IMR-90 (cell line): ENCODE results near the gene CENPK. TPM values are rescaled to one million over a fixed set of nuclear protein-coding genes. Genes with fewer than 3 reads are reported as not detected.

Experiments used
- ATAC-seq: fragments of 200-7000 bp; cut with Tn5 transposase; 2 replicates; pipeline ENCODE4 v1.9.1; 2020; ENCODE audit warnings: low read depth, mild to moderate bottlenecking, moderate library complexity
- BruUV-seq: library from RNA; stranded (reverse); fragments of 400-500 nt; replicated peaks from 2 replicates; lab custom pipeline; 2021; lab: Mats Ljungman, UMichigan
- CTCF ChIA-PET: fragments of 300-600 bp; formaldehyde crosslinking; extraction: SDS; loops from one replicate; lab custom pipeline; 2021; ENCODE audit warnings: antibody characterized with exemption; lab: Yijun Ruan, JAX
- POLR2A ChIA-PET: fragments of 300-600 bp; sonication (Branson Sonifier 250); formaldehyde crosslinking; loops from one replicate; lab custom pipeline; 2022; ENCODE audit warnings: antibody characterized with exemption; ENCODE audit not compliant: unreplicated experiment; lab: Charles Lee
- DNase-seq: peaks from one replicate; pipeline ENCODE4 v3.0.0; 2013
- H2AFZ ChIP-seq: replicated peaks from 2 replicates; pipeline ENCODE3; 2013; ENCODE audit warnings: low read length, mild to moderate bottlenecking; ENCODE audit not compliant: poor library complexity
- H2AK5ac ChIP-seq: 2 replicates; pipeline ENCODE4 v1.6.1; 2013; ENCODE audit warnings: low read depth, low read length, inconsistent platforms
- H2AK9ac ChIP-seq: replicated peaks from 2 replicates; pipeline ENCODE3; 2013; ENCODE audit warnings: mild to moderate bottlenecking, low read depth, low read length, moderate library complexity; ENCODE audit not compliant: poor library complexity
- H2BK120ac ChIP-seq: 2 replicates; pipeline ENCODE4 v1.6.1; 2013; ENCODE audit warnings: low read depth, low read length, inconsistent platforms
- H2BK15ac ChIP-seq: 3 replicates; pipeline ENCODE4 v1.6.1; 2013; ENCODE audit warnings: low read depth, low read length, inconsistent platforms
- H2BK20ac ChIP-seq: 2 replicates; pipeline ENCODE4 v1.6.1; 2013; ENCODE audit warnings: low read depth, mild to moderate bottlenecking, inconsistent platforms, low read length, moderate library complexity
- H2BK5ac ChIP-seq: 2 replicates; pipeline ENCODE4 v1.6.1; 2013; ENCODE audit warnings: mild to moderate bottlenecking, low read depth, low read length, inconsistent platforms; ENCODE audit not compliant: poor library complexity, severe bottlenecking
- H3K14ac ChIP-seq: replicated peaks from 2 replicates; pipeline ENCODE4 v1.6.1; 2013; ENCODE audit warnings: low read depth, low read length, inconsistent platforms
- H3K18ac ChIP-seq: 2 replicates; pipeline ENCODE4 v1.6.1; 2013; ENCODE audit warnings: low read depth, low read length, control low read depth
- H3K23ac ChIP-seq: 2 replicates; pipeline ENCODE4 v1.6.1; 2013; ENCODE audit warnings: low read depth, low read length, inconsistent platforms
- H3K27ac ChIP-seq: 2 replicates; pipeline ENCODE4 v1.5.1; 2013; ENCODE audit warnings: mild to moderate bottlenecking, control low read depth, low read length; ENCODE audit not compliant: insufficient read depth
- H3K27me3 ChIP-seq: 2 replicates; pipeline ENCODE4 v1.6.1; 2013; ENCODE audit warnings: low read length; ENCODE audit not compliant: control insufficient read depth, insufficient read depth
- H3K36me3 ChIP-seq: 2 replicates; pipeline ENCODE4 v1.6.1; 2013; ENCODE audit warnings: low read length, mixed read lengths; ENCODE audit not compliant: control insufficient read depth, insufficient read depth
- H3K4ac ChIP-seq: 2 replicates; pipeline ENCODE4 v1.6.1; 2013; ENCODE audit warnings: low read depth, low read length, inconsistent platforms
- H3K4me1 ChIP-seq: 2 replicates; pipeline ENCODE4 v1.6.1; 2013; ENCODE audit warnings: low read length, mixed read lengths; ENCODE audit not compliant: control insufficient read depth, insufficient read depth
- H3K4me2 ChIP-seq: 2 replicates; pipeline ENCODE4 v1.6.1; 2013; ENCODE audit warnings: low read depth, mild to moderate bottlenecking, control low read depth, low read length, moderate library complexity
- H3K4me3 ChIP-seq: 2 replicates; pipeline ENCODE4 v1.5.1; 2013; ENCODE audit warnings: low read depth, mild to moderate bottlenecking, control low read depth, low read length, moderate library complexity; ENCODE audit not compliant: insufficient read depth
- H3K56ac ChIP-seq: 2 replicates; pipeline ENCODE4 v1.6.1; 2013; ENCODE audit warnings: low read length, inconsistent platforms; ENCODE audit not compliant: insufficient read depth; ENCODE audit errors: extremely low read depth
- H3K79me1 ChIP-seq, 2 experiments: 2 replicates each; pipeline ENCODE4 v1.6.1; 2013; ENCODE audit warnings: low read length in 2 of 2, inconsistent platforms in 1 of 2, low read depth in 1 of 2
- H3K9ac ChIP-seq: 2 replicates; pipeline ENCODE4 v1.6.1; 2013; ENCODE audit warnings: low read depth, low read length, control low read depth
- H3K9me1 ChIP-seq: 2 replicates; pipeline ENCODE4 v1.6.1; 2013; ENCODE audit warnings: low read length, inconsistent platforms; ENCODE audit not compliant: insufficient read depth
- H3K9me3 ChIP-seq: 2 replicates; pipeline ENCODE4 v1.6.1; 2013; ENCODE audit warnings: low read length; ENCODE audit not compliant: control insufficient read depth, insufficient read depth
- H4K20me1 ChIP-seq: 2 replicates; pipeline ENCODE4 v1.6.1; 2013; ENCODE audit warnings: low read length, inconsistent platforms; ENCODE audit not compliant: insufficient read depth
- H4K5ac ChIP-seq: 2 replicates; pipeline ENCODE4 v1.6.1; 2013; ENCODE audit warnings: mild to moderate bottlenecking, low read depth, low read length, control low read depth
- H4K8ac ChIP-seq, 2 experiments: 2 replicates each; pipeline ENCODE4 v1.6.1; 2013; ENCODE audit warnings: low read depth in 2 of 2, low read length in 2 of 2, control low read depth in 1 of 2, inconsistent platforms in 1 of 2
- H4K91ac ChIP-seq: 2 replicates; pipeline ENCODE4 v1.6.1; 2013; ENCODE audit warnings: low read depth, low read length, inconsistent platforms; ENCODE audit not compliant: insufficient read depth
- BHLHE40 ChIP-seq: fragments of 150-350 bp; IDR thresholded peaks from 2 replicates; pipeline ENCODE4 v1.6.1; 2016; ENCODE audit warnings: mild to moderate bottlenecking, low read depth, low read length
- CEBPB ChIP-seq: IDR thresholded peaks from 2 replicates; pipeline ENCODE4 v1.6.1; 2012; ENCODE audit warnings: low read depth, low read length, improper control_type of control experiment
- CHD1 ChIP-seq: IDR thresholded peaks from 2 replicates; pipeline ENCODE4 v1.6.1; 2012; ENCODE audit warnings: low read depth, low read length, improper control_type of control experiment
- CTCF ChIP-seq: conservative IDR thresholded peaks from 2 replicates; pipeline ENCODE4 v1.5.1; 2012; ENCODE audit warnings: mild to moderate bottlenecking, low read depth, low read length, improper control_type of control experiment
- FOS ChIP-seq: fragments of 150-350 bp; IDR thresholded peaks from 2 replicates; pipeline ENCODE4 v1.6.1; 2016; ENCODE audit warnings: low read depth, low read length
- MAFK ChIP-seq: IDR thresholded peaks from 2 replicates; pipeline ENCODE4 v1.6.1; 2012; ENCODE audit warnings: low read depth, low read length, improper control_type of control experiment
- MAZ ChIP-seq: IDR thresholded peaks from 2 replicates; pipeline ENCODE4 v1.6.1; 2012; ENCODE audit warnings: low read depth, mild to moderate bottlenecking, low read length, improper control_type of control experiment, moderate library complexity, borderline replicate concordance
- MXI1 ChIP-seq: IDR thresholded peaks from 2 replicates; pipeline ENCODE4 v1.6.1; 2012; ENCODE audit warnings: low read depth, mild to moderate bottlenecking, low read length, moderate library complexity, borderline replicate concordance
- NFE2L2 ChIP-seq: fragments of 150-350 bp; IDR thresholded peaks from 2 replicates; pipeline ENCODE4 v1.6.1; 2016; ENCODE audit warnings: low read depth, mild to moderate bottlenecking, low read length
- POLR2A ChIP-seq: IDR thresholded peaks from 2 replicates; pipeline ENCODE4 v1.6.1; 2012; ENCODE audit warnings: mild to moderate bottlenecking, low read depth, low read length
- RAD21 ChIP-seq: IDR thresholded peaks from 2 replicates; pipeline ENCODE4 v1.6.1; 2012; ENCODE audit warnings: low read length, improper control_type of control experiment
- RCOR1 ChIP-seq: IDR thresholded peaks from 2 replicates; pipeline ENCODE4 v1.6.1; 2012; ENCODE audit warnings: mild to moderate bottlenecking, low read length, improper control_type of control experiment; ENCODE audit not compliant: insufficient replicate concordance
- RFX5 ChIP-seq: IDR thresholded peaks from 2 replicates; pipeline ENCODE4 v1.8.0; 2012; ENCODE audit warnings: low read depth, mild to moderate bottlenecking, low read length, moderate library complexity
- SMC3 ChIP-seq: fragments of 150-350 bp; IDR thresholded peaks from 2 replicates; pipeline ENCODE4 v1.6.1; 2016; ENCODE audit warnings: low read depth, mild to moderate bottlenecking, antibody characterized with exemption, low read length, moderate library complexity
- USF2 ChIP-seq: fragments of 150-350 bp; IDR thresholded peaks from 2 replicates; pipeline ENCODE4 v1.6.1; 2017; ENCODE audit warnings: mild to moderate bottlenecking, antibody characterized with exemption, low read length, low read depth
- WGBS, 2 experiments: methylation state at CpG; one replicate each; pipeline versions ENCODE4 v1.1.5 to v1.1.7; 2013; ENCODE audit warnings: missing lambda C conversion rate in 2 of 2; ENCODE audit not compliant: insufficient read length in 1 of 2; ENCODE audit errors: extremely low coverage in 2 of 2; 5-methylcytosine and 5-hydroxymethylcytosine counted together
- dilution Hi-C: fragments of 300-500 bp; cut with HindIII; formaldehyde crosslinking; loops from one replicate; pipeline ENCODE4 v1.14.3; 2018; ENCODE audit warnings: low sequenced_read_pairs; ENCODE audit not compliant: unreplicated experiment
- in situ Hi-C: fragments of 300-500 bp; cut with MboI; formaldehyde crosslinking; loops from 3 replicates; pipeline ENCODE4 v1.14.3; 2019; ENCODE audit warnings: low sequenced_read_pairs, inconsistent platforms, mixed read lengths
- intact Hi-C: fragments of 100-400 bp; cut with micrococcal nuclease; formaldehyde crosslinking; loops from 2 replicates; pipeline ENCODE4 v1.10.0; 2022
- polyA plus RNA-seq, 3 experiments: library from polyadenylated mRNA; depleted of rRNA; stranded (reverse); fragments of >200 nt; gene quantifications; 2 replicates each; pipeline ENCODE4 v1.2.3, GENCODE V29; 2012; ENCODE audit warnings: low replicate concordance in 1 of 3
- total RNA-seq: library from RNA; depleted of rRNA; stranded (reverse); fragments of >200 nt; gene quantifications from 2 replicates; pipeline ENCODE4 v1.2.3, GENCODE V29; 2012
- TF ChIP-seq, protein P1 (sequence below): fragments of 150-350 bp; IDR thresholded peaks from 2 replicates; pipeline ENCODE4 v1.6.1; 2016; ENCODE audit warnings: low read depth, mild to moderate bottlenecking, low read length, moderate library complexity, borderline replicate concordance

CENPK gene
- total and polyA plus RNA-seq, 2 of the 4 experiments (the other 2 are of a cell fraction): 5.6 to 9.4 TPM

GRCh38 chr5:65546141-65546540 is 16.8 kb downstream of the CENPK start:
- ChIA-PET POLR2A (no interaction called here), CTCF (interaction anchor here (2.1 kb wide), 1 partner anchor 10 kb away, joined by 6 read pairs; no protein-coding TSS in a partner anchor)
- Histone ChIP-seq H2BK120ac (no peak overlapping the region), H3K4ac (no peak overlapping the region), H3K27me3 (no peaks in the 10 kb centered on the region), H4K91ac (no peak overlapping the region), H3K79me1 (no peaks in the 10 kb centered on the region; a peak in 1 of 4 replicates), H3K4me2 (no peak overlapping the region), H3K9ac (no peak overlapping the region), H2BK5ac (no peak overlapping the region), H3K27ac (no peak overlapping the region), H3K4me1 (no peaks in the 10 kb centered on the region), H3K18ac (no peak overlapping the region), H3K56ac (no peak overlapping the region), H2BK20ac (no peak overlapping the region), H3K14ac (no peak overlapping the region), H3K23ac (no peak overlapping the region), H4K20me1 (no peaks in the 10 kb centered on the region), H2BK15ac (no peak overlapping the region), H4K5ac (no peak overlapping the region), H4K8ac (no peak overlapping the region), H3K9me1 (no peaks in the 10 kb centered on the region), H3K9me3 (no peaks in the 10 kb centered on the region), H2AK9ac (no peak overlapping the region), H2AK5ac (no peak overlapping the region), H3K4me3 (no peak overlapping the region), H3K36me3 (peaks cover 2% of the 10 kb centered on the region; the same call in 1 of the 2 replicates), H2AFZ (no peak overlapping the region)
- dilution Hi-C loops (no loop called here), intact Hi-C loops (no loop called here), in situ Hi-C loops (no loop called here)
- DNase-seq: no peak
- ATAC-seq: no peak
- no TSS peak for BruUV-seq
- WGBS, 2 experiments: no CpG with 5 or more reads among the region's 5 CpGs
- TF ChIP-seq RFX5 (no peak), FOS (no peak), MXI1 (no peak), CTCF (no peak), BHLHE40 (no peak), MAZ (no peak), CHD1 (no peak), CEBPB (no peak), SMC3 (no peak), NFE2L2 (no peak), MAFK (no peak), RAD21 (no peak), POLR2A (no peak), RCOR1 (no peak), USF2 (no peak)
- TF ChIP-seq, protein P1, sequence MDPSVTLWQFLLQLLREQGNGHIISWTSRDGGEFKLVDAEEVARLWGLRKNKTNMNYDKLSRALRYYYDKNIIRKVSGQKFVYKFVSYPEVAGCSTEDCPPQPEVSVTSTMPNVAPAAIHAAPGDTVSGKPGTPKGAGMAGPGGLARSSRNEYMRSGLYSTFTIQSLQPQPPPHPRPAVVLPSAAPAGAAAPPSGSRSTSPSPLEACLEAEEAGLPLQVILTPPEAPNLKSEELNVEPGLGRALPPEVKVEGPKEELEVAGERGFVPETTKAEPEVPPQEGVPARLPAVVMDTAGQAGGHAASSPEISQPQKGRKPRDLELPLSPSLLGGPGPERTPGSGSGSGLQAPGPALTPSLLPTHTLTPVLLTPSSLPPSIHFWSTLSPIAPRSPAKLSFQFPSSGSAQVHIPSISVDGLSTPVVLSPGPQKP: no peak
